ENCODE results near the gene ANKRD13A.

DNA sequence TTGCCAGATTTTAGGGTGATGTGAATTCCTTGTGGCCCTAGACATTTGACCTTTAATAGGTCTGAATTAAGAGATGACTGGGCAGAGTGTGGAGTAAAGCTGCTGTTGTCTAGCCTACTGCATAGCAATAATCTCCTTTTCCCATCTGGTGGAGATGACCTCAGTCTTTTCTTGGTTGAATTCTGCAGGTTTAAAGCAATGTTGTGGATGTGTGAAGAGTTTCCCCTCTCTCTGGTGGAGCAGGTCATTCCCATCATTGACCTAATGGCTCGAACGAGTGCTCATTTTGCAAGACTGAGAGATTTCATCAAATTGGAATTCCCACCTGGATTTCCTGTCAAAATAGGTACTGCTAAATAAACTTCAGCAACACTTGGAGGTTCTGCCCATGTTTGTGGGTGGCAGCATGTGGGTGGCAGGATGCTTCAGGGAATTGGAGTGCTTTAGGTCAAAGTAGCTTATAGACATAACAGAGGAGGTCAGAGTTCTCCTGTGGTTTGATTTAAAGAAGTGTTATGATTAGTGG lies 30.1 kb downstream of the ANKRD13A start:
- TF ChIP-seq, protein P1, sequence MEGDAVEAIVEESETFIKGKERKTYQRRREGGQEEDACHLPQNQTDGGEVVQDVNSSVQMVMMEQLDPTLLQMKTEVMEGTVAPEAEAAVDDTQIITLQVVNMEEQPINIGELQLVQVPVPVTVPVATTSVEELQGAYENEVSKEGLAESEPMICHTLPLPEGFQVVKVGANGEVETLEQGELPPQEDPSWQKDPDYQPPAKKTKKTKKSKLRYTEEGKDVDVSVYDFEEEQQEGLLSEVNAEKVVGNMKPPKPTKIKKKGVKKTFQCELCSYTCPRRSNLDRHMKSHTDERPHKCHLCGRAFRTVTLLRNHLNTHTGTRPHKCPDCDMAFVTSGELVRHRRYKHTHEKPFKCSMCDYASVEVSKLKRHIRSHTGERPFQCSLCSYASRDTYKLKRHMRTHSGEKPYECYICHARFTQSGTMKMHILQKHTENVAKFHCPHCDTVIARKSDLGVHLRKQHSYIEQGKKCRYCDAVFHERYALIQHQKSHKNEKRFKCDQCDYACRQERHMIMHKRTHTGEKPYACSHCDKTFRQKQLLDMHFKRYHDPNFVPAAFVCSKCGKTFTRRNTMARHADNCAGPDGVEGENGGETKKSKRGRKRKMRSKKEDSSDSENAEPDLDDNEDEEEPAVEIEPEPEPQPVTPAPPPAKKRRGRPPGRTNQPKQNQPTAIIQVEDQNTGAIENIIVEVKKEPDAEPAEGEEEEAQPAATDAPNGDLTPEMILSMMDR (IDR thresholded peaks at IDR 0.05; ENCODE audit: extremely low read depth in 1 of 2, insufficient read depth in 1 of 2, low read depth in 1 of 2, low read length in 2 of 2), result no peak
- no peak for TF ChIP-seq POLR2A (IDR thresholded peaks at IDR 0.05; ENCODE audit: low read depth, low read length)
- TF ChIP-seq, protein P2, sequence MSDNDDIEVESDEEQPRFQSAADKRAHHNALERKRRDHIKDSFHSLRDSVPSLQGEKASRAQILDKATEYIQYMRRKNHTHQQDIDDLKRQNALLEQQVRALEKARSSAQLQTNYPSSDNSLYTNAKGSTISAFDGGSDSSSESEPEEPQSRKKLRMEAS (IDR thresholded peaks at IDR 0.05; ENCODE audit: insufficient read depth, insufficient read length), result no peak
- TF ChIP-seq EZH2 (IDR thresholded peaks at IDR 0.05; ENCODE audit: borderline replicate concordance, low read depth, low read length, severe bottlenecking), result no peak
- no peak for TF ChIP-seq FOS (IDR thresholded peaks at IDR 0.05; ENCODE audit: borderline replicate concordance, insufficient read depth, low read length)
